IPS-NIHi7 (cell line): ENCODE data around the gene CCNB3.
"Not testable (repeated sequence)": the region's sequence is repeated elsewhere in the genome, so short reads cannot be mapped to it uniquely, and the experiment has no call there.

ENCODE experiments used
- DNase-seq: peaks from one replicate; pipeline ENCODE4 v3.0.0; 2012; ENCODE audit warnings: mixed read lengths; ENCODE audit errors: extremely low spot score

The CCNB3 gene, protein sequence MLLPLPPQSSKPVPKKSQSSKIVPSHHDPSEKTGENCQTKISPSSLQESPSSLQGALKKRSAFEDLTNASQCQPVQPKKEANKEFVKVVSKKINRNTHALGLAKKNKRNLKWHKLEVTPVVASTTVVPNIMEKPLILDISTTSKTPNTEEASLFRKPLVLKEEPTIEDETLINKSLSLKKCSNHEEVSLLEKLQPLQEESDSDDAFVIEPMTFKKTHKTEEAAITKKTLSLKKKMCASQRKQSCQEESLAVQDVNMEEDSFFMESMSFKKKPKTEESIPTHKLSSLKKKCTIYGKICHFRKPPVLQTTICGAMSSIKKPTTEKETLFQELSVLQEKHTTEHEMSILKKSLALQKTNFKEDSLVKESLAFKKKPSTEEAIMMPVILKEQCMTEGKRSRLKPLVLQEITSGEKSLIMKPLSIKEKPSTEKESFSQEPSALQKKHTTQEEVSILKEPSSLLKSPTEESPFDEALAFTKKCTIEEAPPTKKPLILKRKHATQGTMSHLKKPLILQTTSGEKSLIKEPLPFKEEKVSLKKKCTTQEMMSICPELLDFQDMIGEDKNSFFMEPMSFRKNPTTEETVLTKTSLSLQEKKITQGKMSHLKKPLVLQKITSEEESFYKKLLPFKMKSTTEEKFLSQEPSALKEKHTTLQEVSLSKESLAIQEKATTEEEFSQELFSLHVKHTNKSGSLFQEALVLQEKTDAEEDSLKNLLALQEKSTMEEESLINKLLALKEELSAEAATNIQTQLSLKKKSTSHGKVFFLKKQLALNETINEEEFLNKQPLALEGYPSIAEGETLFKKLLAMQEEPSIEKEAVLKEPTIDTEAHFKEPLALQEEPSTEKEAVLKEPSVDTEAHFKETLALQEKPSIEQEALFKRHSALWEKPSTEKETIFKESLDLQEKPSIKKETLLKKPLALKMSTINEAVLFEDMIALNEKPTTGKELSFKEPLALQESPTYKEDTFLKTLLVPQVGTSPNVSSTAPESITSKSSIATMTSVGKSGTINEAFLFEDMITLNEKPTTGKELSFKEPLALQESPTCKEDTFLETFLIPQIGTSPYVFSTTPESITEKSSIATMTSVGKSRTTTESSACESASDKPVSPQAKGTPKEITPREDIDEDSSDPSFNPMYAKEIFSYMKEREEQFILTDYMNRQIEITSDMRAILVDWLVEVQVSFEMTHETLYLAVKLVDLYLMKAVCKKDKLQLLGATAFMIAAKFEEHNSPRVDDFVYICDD (N-terminal part only)

DNA sequence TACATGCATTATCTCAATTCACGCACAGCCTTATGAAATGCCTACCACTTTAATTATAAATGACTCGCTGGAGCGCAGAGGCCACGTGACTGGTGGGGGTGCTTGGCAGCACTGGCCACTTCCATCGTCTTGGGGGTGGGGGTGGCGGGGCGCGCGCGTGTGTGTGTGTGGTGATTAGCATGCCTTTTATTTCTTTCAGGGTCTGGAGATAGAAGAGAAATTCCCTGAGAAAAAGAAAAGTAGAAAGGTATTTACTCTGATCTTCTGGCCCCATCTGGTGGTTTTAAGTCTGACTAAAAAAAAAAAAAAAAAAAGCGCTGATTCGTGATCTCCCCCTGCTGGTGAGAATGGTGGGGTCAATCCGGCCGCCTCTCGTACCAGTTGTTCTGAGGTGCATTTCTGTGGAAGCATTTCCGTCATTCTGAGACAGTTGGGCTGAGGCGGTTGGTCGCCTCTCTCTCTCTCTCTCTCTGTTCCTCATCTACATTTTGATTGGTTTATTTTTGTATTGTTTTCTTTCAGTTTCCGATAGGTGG is at the start of gene CCNB3:
Gene CCNB3, plus strand, starts transcription at position 402 of the 536 bp plus-strand sequence. CDS start 80,399 bp downstream, outside the sequence.
- peak; percentile 70 for DNase-seq

DNA sequence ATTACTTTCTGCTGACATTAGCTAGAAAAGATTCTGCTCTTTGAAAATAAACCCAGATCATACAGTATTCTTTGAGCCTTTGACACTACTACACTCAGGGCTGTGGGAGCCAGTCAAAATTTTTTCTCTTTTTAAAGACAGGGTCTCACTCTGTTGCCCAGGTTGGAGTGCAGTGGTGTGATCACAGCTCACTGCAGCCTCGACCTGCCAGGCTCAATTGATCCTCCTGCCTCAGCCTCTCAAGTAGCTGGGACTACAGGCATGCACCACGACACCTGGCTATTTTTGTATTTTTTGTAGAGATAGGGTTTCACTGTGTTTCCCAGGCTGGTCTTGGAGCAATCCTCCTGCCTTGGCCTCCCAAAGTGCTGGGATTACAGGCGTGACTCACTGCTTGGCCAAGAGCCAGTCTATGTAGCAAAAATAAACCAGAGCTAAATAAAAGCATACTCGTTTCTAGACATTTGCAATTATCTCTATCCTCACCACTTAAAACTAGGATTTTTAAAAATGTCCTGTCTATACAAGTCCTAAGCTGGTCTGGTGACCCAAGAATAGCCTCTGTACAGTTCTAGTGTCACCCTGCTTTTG is 46.9 kb upstream of the CCNB3 start:
- DNase-seq = no peak

DNA sequence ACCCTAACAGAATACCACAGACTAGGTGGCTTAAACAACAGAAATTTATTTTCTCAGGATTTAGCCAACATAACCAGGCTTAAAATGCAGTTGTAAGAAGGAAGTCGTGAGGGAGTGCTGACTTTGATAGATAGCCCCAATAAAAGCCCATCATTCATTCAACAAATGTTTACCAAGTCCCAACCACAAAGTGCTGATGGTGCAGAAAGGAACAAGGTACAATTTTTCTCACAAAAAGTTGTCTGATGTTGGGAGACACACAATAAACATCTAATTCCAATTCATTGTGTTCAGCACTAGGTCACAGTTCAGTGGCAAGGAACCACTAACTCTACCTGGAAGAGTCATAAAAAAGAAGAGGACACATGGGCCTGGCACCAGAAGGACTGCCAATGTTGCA is 46.0 kb upstream of the CCNB3 start:
- DNase-seq = no peak

DNA sequence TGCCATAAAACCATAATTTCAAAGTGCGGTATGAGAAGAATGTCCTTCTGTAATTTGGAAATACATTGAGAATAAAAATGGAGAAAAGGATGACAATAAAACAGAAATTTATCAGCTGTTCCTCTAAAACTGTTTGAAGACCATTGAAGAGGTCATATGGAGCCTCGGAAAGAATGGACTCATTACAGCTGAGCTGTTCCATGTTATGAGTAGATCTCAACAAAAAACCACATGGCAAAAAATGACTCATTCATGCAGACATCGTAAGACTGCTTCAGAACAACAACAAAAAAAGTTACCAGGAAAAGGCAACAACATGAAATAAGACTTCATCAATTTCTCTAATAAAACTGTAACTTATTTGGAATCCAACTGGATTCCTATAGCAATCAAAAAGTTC is 43.4 kb upstream of the CCNB3 start:
- no peak for DNase-seq

DNA sequence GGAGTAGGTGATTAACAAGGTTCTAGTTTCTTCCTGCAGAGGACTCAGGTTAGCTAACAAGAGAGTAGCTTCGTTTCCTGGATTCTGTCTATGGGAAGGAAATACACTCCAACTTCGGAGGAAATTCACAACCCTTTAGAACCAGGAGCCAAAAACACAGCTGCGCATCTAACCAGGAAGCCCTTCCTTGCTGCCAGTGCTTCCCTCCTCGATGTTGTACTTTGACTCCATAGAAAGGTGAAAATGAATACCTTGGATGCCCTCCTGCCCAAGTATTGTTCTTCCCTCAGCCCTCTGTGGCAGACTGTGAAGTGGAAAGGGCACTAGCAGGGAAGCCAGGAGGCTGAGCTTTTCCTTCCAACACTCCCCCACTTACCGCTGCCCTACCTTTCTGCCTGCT is 38.8 kb upstream of the CCNB3 start:
- no peak for DNase-seq

DNA sequence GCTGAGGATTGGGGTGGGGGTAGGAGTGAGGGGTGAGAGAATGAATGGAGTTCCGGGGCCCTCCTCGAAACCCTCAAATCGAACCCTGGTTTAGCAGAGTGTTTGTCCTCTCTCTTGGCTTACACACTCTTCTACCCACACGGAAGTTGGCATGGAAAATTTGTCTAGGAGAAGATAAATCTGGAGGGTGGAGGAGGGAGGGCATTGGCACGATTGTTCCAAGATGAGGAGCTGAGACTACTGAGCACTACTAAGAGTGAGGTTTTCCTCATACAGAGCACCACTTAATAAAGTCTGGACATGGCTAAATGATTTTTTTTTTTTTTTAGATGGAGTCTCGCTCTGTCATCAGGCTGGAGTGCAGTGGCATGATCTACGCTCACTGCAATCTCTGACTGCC is 37.2 kb upstream of the CCNB3 start:
- DNase-seq = no peak

DNA sequence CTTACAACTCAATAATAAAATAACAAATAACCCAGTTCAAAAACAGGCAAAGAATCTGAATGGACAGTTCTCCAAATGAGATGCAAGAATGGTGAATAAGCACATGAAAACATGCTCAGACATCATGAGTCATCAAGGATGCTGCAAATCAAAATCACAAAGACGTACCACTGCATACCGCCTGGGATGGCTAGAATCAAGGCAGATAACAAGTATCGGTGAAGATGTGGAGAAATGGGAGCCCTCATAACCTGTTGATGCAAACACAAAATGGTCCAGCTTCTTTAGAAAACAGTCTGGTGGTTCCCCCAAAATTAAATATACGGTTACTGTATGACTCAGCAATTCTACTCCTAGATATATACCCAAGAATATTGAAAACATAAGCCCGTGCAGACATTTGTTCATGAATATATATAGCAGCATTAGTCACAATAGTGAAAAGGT is 36.3 kb upstream of the CCNB3 start:
- no peak for DNase-seq

DNA sequence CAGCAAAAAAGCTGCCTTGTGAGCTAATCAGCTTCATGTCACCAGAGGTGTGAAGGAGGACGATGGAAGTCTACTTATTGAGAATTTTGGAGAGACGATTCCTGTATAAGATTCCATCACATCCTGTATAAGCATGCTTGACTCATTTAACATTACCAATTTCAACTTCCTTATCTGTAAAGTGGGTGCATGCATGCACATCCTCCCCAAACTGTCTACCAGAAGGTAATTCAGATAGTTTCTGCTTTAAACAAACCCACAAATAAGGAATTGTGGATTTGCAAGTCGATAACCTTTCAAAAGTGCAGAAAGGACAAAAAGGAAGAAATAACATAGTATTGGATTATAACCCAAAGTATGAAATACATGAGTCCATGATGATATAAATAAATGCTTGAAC is 34.8 kb upstream of the CCNB3 start:
- DNase-seq = no peak

DNA sequence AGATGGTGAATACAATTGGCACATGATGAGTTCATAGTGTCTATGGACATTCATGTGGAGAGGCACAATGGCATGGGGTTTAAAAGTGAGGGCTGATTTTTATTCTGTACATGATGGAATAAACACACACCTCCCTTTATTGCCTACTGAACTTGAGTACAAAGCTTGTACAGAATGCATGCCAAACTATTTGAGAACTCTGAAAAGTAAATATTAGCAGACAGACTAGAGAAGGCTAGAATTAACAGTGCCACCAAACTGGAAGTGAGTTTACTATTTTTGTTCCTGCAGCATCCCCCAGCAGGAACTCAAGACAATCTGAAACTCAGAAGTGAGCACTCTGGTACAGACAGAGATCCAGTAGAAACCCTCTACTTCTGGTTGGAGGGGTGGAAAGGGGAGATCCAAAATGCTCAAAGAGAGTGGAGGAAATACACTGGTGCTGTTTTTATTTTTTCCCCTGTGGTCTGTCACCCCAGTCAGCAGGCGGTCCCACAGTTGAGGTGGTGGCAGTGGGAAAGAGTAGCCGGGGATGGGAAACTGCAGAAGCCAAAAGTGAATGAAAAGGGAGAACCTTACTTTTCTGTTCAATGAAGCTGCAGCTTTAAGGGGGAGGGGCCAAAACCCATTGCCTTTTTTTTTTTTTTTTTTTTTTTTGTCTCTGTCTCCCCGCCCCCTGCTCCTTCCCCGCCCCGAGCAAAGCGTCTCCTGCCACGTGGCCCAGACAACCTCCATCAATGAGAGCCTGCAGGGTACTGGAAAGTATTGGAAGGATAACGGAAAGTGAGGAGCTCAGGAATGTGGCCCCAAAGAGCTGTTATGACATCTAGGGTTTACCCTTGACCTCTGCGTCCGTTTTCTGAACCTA is 24.3 kb upstream of the CCNB3 start:
- DNase-seq = peak; percentile 49

DNA sequence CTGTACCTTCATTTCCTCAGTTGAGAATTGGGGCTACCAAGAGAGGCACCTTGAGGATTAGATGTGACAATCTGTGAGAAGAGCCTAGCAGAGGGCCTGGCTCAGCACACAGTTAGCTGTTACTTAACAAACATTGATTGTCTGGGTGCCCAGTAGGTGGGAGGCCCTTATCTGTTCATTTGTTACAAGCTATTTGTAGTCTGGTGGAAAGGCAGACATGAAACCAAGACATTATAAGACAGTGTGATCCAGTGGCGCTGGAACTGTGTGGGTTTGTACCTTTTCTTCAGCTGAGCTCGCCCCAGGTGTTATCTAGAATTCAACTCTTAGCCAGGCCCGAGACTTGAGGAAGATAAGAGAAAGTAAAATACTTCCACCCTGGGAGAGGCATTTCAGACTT is 20.7 kb upstream of the CCNB3 start:
- DNase-seq = no peak

DNA sequence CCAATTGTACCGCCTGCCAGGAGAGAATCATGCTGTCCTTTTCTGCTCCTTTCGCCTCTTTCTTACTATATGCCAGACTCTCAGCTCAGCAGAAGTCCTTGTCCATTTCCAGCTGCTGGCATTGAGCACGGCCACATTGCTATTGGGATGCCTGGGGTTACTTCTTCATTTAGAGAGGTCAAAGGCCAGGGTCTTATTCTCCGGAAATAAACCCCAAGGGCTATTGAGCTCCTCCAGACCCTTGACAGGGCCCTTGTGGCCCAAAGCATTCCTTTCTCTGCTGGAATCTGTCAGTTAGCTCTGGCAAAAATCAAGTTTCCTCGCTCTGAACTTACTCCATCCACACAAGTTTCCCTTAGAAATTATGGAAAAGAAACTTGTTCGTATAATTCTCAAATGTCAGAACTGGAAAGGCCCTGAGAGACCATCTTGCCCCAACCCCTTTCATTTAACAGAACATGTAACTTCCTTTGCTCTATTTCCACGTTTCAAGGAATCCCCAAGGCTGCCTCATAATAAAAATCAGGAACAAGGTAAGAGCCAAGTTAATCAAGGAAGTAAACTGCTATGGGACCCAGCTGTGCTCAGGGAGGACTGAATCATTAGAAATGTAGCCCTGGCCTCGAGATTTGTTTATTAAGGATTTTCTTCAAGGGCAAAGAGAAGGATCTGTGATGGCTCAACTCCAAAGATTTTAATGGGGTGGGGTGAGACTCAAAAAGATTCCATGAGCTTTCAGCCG is 15.5 kb upstream of the CCNB3 start:
- no peak for DNase-seq

DNA sequence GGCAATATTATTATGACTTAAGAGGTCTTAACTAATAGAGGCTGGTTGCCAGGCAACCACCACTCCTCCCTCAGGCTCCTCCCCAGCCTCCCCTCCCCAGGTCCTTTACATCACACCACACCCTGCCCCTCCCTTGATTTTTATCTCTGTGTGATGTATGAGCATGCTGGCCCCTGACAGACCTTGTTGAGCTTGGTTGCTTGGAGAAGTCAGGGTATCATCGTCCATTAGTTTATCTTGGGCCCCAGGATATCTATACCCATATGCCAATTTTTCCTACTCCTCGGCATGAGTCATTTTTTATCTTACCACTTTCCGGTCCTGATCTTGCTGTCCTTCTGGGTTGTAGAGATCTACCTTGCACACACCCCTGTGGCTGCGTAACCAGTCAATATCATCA is 6.2 kb upstream of the CCNB3 start:
- no peak for DNase-seq

DNA sequence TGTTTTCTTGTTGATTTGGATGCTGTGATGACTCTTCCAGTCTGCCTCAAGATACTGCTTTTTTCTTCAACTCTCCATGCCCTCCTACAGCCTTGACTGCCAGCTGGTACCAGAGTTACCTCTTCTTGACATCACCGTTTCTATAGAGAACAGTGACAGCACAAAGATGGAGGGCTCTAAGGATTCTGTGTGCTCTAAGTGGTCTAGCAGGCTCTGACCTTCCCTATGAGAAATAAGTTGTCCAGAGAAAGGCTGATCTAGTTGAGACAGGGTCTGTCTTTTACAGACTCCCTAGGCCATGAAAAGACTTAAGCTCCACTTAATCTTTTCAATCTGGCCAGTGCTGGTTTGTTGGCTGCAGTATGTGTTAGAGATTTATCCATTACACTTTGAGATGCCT is 3.7 kb upstream of the CCNB3 start, which contains the start of gene AKAP4:
Gene AKAP4, minus strand, starts transcription at position 101 of the 400 bp plus-strand sequence. CDS start 118 bp downstream, outside the sequence.
- no peak for DNase-seq

DNA sequence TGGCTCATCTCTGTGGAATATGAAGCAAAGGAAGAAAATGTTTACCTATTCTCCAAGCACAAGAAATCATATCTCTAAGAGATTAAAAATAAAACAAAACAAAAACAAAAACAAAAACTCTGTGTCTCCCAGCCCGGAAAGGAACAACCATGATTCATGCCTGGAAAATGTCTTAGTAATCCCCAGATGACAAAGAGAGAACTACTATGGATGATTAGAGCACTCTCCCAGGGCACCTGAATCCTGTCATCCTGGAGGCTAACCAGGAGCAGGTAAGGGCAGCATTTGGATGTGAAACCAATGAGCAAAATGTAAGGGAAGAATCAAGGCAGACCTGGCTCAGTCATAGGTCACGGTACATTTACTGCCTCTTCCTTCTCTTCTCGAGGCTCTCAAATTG is 2.0 kb upstream of the CCNB3 start:
- DNase-seq = no peak

DNA sequence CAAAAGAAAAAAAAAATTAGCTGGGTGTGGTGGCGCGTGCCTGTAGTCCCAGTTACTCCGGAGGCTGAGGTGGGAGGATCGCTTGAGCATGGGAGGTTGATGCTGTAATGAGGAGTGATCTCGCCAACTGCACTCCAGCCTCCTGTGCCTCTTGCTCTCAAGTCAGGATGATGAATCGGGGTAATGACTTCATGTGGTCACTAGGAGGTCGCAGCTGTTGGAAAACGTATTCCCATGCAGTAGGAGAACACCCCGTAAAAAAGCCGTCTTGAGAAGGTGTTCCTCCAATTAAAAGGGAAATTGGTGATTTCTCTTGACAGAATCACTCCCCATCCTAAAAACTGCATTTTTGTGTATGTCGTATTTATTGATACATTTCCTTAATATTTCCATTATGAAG is 2.2 kb downstream of the CCNB3 start:
- no peak for DNase-seq

DNA sequence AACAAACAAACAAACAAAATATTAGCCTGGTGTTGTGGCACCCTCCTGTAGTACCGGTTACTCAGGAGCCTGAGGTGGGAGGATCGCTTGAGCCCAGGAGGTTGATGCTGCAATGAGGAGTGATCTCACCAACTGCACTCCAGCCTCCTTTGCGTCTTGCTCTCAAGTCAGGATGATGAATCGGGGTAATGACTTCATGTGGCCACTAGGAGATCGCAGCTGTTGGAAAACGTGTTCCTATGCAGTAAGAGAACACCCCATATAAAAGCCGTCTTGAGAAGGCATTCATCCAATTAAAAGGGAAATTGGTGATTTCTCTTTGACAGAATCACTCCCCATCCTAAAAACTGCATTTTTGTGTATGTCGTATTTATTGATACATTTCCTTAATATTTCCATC is 6.9 kb downstream of the CCNB3 start:
- DNase-seq = no peak

DNA sequence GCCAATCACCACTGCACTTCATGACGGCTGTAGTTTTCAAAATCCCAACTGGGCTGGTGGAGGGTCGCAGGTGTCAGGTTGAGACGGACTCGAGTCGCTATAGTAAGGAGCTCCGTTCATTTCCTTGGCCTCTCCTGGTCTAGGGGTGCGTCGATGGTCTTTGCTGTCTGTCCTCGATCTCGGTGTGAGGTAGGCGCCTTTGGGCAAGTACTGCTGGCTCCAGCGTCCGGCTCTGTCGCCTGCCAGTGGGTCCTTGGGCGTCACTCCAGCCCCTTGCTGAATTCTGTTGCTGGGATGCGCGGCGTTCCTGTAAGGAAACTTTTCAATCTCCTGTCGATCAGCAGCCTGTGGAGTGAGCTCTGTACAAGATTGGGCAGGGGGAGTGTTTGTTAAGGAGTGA is 76.7 kb downstream of the CCNB3 start:
- no peak for DNase-seq

DNA sequence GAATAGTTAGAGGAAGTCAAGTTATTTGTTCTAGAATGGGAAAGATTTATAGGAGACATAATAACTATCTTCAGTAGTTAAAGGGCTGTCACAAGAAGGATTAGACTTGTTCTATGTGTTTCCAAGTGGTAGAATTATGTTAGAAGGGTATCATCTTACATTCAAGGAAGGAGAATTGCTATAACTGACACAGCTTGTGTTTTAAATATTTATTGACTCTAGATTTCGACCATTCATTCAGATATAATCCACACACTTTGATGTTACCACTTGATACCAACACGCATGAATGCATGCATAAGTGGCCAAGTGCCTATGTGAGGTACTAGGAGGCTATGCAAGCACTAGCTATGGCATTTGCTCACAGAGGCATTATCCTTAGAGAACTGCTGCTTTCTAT is 122.7 kb downstream of the CCNB3 start:
- no peak for DNase-seq

DNA sequence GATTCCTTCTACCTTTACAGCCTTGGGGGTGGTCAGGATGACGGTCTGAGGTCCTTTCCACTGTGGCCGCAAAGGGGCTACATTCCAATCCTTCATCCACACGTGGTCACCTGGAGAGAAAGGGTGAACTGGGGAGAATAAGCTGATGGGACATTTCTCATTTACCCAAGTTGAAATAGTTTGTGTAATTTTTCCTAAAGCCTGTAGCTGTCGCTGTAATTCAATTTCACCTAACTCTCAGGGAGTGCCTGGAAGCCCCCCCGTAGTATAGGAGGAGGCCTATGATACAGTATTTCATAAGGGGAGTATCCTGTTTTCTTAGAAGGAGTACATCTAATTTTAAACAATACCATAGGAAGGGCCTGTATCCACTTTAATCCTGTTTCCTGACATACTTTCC is 128.1 kb downstream of the CCNB3 start:
- DNase-seq = not testable (repeated sequence)

DNA sequence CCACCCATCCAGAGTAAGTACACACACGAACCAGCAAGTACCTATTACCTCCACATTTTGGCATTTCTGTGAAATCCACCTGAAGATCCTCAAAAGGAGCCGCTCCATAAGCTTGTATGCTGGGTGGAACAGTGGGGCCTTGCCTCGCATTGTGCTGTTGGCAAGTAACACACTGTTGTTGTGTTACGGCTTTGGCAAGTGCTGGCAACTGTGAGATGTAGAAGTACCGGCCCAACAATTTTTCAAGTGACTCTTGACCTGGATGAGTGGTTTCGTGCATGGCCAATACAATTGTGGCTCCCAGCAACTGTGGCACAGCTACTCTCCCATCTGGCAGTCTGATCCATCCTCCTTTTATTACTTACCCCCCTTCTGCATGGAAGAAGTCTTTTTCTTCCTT is 128.7 kb downstream of the CCNB3 start:
- no peak for DNase-seq
